K562 (cell line): Measurements from ENCODE around the gene GALNT12.

Source experiments
- CREB5 ChIP-seq: fragments of 250-450 bp; sonication (Bioruptor Pico); IDR thresholded peaks from 2 replicates; pipeline ENCODE4 v1.5.0; 2020; ENCODE audit warnings: mild to moderate bottlenecking
- CTCF ChIP-seq, 3 experiments: IDR thresholded peaks in 2 of 3; conservative IDR thresholded peaks in 1 of 3; 2 replicates each; pipeline ENCODE4 v1.5.1; 2011 to 2012; ENCODE audit warnings: low read length in 3 of 3, mild to moderate bottlenecking in 3 of 3, control low read depth in 2 of 3, improper control_type of control experiment in 1 of 3, inconsistent platforms in 1 of 3, low read depth in 1 of 3, mixed read lengths in 1 of 3, moderate library complexity in 1 of 3; ENCODE audit not compliant: insufficient read depth in 2 of 3
- ELF4 ChIP-seq: fragments of 450-650 bp; formaldehyde crosslinking; IDR thresholded peaks from 2 replicates; pipeline ENCODE4 v1.4.0; 2022; ENCODE audit warnings: missing genetic modification characterization
- GABPB1 ChIP-seq: sonication (generic); formaldehyde crosslinking; IDR thresholded peaks from 2 replicates; pipeline ENCODE4 v1.8.0; 2022; ENCODE audit warnings: mild to moderate bottlenecking, missing genetic modification reagents
- HDAC6 ChIP-seq: IDR thresholded peaks from 2 replicates; pipeline ENCODE4 v1.6.1; 2012; ENCODE audit warnings: low read depth, mild to moderate bottlenecking, control low read depth, inconsistent platforms, low read length, moderate library complexity
- HNRNPK ChIP-seq: fragments of 200-400 bp; formaldehyde crosslinking; IDR thresholded peaks from one replicate; pipeline ENCODE4 v1.6.1; 2018; ENCODE audit warnings: mild to moderate bottlenecking, low read depth, low read length; ENCODE audit not compliant: poor library complexity, severe bottlenecking
- MAFK ChIP-seq: IDR thresholded peaks from 2 replicates; pipeline ENCODE4 v1.6.1; 2011; ENCODE audit warnings: low read length, improper control_type of control experiment
- POLR2A ChIP-seq: fragments of 450-650 bp; conservative IDR thresholded peaks from 2 replicates; pipeline ENCODE4 v1.6.1; 2016
- POU5F1 ChIP-seq: fragments of 150-350 bp; IDR thresholded peaks from 2 replicates; pipeline ENCODE4 v1.6.1; 2014; ENCODE audit warnings: borderline replicate concordance, low read length, low read depth, mild to moderate bottlenecking; ENCODE audit not compliant: partially characterized antibody
- ZNF740 ChIP-seq, 3 experiments: fragments of 200-800 bp in 1 of 3; sonication (Bioruptor generic) in 1 of 3; sonication (generic) in 1 of 3; formaldehyde crosslinking in 1 of 3; IDR thresholded peaks; 2 replicates each; pipeline versions ENCODE4 v1.6.1 to v1.8.0; 2016 to 2022; ENCODE audit warnings: mild to moderate bottlenecking in 2 of 3, missing compliant biosample characterization in 2 of 3, missing genetic modification characterization in 2 of 3, missing genetic modification reagents in 1 of 3

- TF ChIP-seq HNRNPK (no peak), POU5F1 (no peak), CREB5 (CRISPR knock-in tag) (no peak), ELF4 (CRISPR knock-in tag) (no peak), ZNF740 (CRISPR knock-in tag; IDR thresholded peaks at IDR 0.05) (no peak), ZNF740 (tag; IDR thresholded peaks at IDR 0.05) (no peak), MAFK (no peak), POLR2A (no peak), GABPB1 (no peak), HDAC6 (no peak), CTCF (IDR thresholded peaks at IDR 0.05 in 2 of 3, conservative IDR thresholded peaks at IDR 0.05 in 1 of 3; ENCODE audit: insufficient read depth in 2 of 3, low read depth in 1 of 3, low read length in 3 of 3) (no peak)
Measured at GRCh38 chr9:98804083-98804482, 3.4 kb upstream of the GALNT12 start.
